Naive thymus-derived CD4-positive, alpha-beta T cell (primary cell): Measurements from ENCODE around the gene SMPD3. TPM values are rescaled to one million over a fixed set of nuclear protein-coding genes. Genes with fewer than 3 reads are reported as not detected.

Experiments used
- ATAC-seq: fragments of 150-1000 bp; cut with Tn5 transposase; 2 replicates; pipeline ENCODE4 v1.10.0; 2021; ENCODE audit warnings: mild to moderate bottlenecking, moderate library complexity
- CTCF ChIA-PET: fragments of 350-600 bp; sonication (Branson Sonifier 250); formaldehyde crosslinking; loops from one replicate; lab custom pipeline; 2021; ENCODE audit warnings: antibody characterized with exemption; lab: Charles Lee
- POLR2A ChIA-PET: fragments of 350-600 bp; sonication (Branson Sonifier 250); formaldehyde crosslinking; loops from one replicate; lab custom pipeline; 2021; ENCODE audit warnings: antibody characterized with exemption, inconsistent platforms; lab: Charles Lee
- DNase-seq, 9 donors: peaks; one replicate each; pipeline versions ENCODE4 v3.0.0 to v3.0.0-alpha.2; 2020 to 2022; ENCODE audit warnings: mixed read lengths in 1 of 9
- H3K27ac ChIP-seq: one replicate; pipeline ENCODE4 v1.7.0; 2013; ENCODE audit warnings: mild to moderate bottlenecking, low read depth, low read length, moderate library complexity
- H3K27me3 ChIP-seq, 2 donors: one replicate each; pipeline ENCODE4 v1.7.0; 2013; ENCODE audit warnings: low read length in 2 of 2, mild to moderate bottlenecking in 2 of 2, moderate library complexity in 2 of 2; ENCODE audit not compliant: control insufficient read depth in 2 of 2, insufficient read depth in 2 of 2
- H3K36me3 ChIP-seq, 3 experiments: 1 replicate in 2 of 3; 2 replicates in 1 of 3; pipeline ENCODE4 v1.7.0; 2013; ENCODE audit warnings: low read length in 3 of 3, mild to moderate bottlenecking in 3 of 3, moderate library complexity in 1 of 3; ENCODE audit not compliant: insufficient read depth in 3 of 3, control insufficient read depth in 2 of 3
- H3K4me1 ChIP-seq, 2 donors: one replicate each; pipeline ENCODE4 v1.7.0; 2013; ENCODE audit warnings: low read length in 2 of 2, mild to moderate bottlenecking in 2 of 2, moderate library complexity in 1 of 2; ENCODE audit not compliant: control insufficient read depth in 2 of 2, insufficient read depth in 2 of 2
- H3K4me3 ChIP-seq: 2 replicates; pipeline ENCODE4 v1.7.0; 2013; ENCODE audit warnings: mild to moderate bottlenecking, low read length
- H3K9me3 ChIP-seq, 3 experiments: 1 replicate in 2 of 3; 2 replicates in 1 of 3; pipeline ENCODE4 v1.7.0; 2013; ENCODE audit warnings: low read length in 3 of 3; ENCODE audit not compliant: control insufficient read depth in 2 of 3
- H3K27ac Mint-ChIP-seq, 9 donors: one replicate each; pipeline ENCODE4 v1.8.0; 2020 to 2022; ENCODE audit warnings: mixed read lengths in 9 of 9, mild to moderate bottlenecking in 8 of 9, moderate library complexity in 5 of 9, inconsistent platforms in 2 of 9
- H3K27me3 Mint-ChIP-seq, 5 donors: one replicate each; pipeline ENCODE4 v1.8.0; 2021 to 2022; ENCODE audit warnings: mixed read lengths in 5 of 5, mild to moderate bottlenecking in 1 of 5
- H3K36me3 Mint-ChIP-seq, 5 donors: one replicate each; pipeline ENCODE4 v1.8.0; 2020 to 2022; ENCODE audit warnings: mixed read lengths in 5 of 5, mild to moderate bottlenecking in 3 of 5, inconsistent platforms in 1 of 5
- H3K4me1 Mint-ChIP-seq, 7 donors: one replicate each; pipeline ENCODE4 v1.8.0; 2020 to 2022; ENCODE audit warnings: mixed read lengths in 7 of 7, mild to moderate bottlenecking in 3 of 7, inconsistent platforms in 1 of 7
- H3K4me3 Mint-ChIP-seq, 10 donors: one replicate each; pipeline ENCODE4 v1.8.0; 2020 to 2022; ENCODE audit warnings: mild to moderate bottlenecking in 10 of 10, mixed read lengths in 10 of 10, moderate library complexity in 6 of 10, inconsistent platforms in 2 of 10
- H3K9me3 Mint-ChIP-seq, 11 donors: one replicate each; pipeline ENCODE4 v1.8.0; 2020 to 2022; ENCODE audit warnings: mixed read lengths in 11 of 11, mild to moderate bottlenecking in 4 of 11, inconsistent platforms in 1 of 11, moderate library complexity in 1 of 11
- intact Hi-C, 2 donors: fragments of 100-400 bp; cut with micrococcal nuclease; formaldehyde crosslinking; loops; one replicate each; pipeline ENCODE4 v1.15.1; 2023
- polyA plus RNA-seq, 2 donors: library from polyadenylated mRNA; unstranded; fragments of 300-500 nt; fragmentation: Illumina TruSeq; gene quantifications; one replicate each; pipeline ENCODE4 v1.2.3, GENCODE V29; 2021
- total RNA-seq, 6 experiments: library from RNA in 5 of 6; stranded (reverse) in 5 of 6; gene quantifications; 1 replicate in 5 of 6; 2 replicates in 1 of 6; pipeline ENCODE4 v1.2.3 and lab custom pipeline; 2021 to 2026

The SMPD3 gene
- total and polyA plus RNA-seq, 7 experiments from 2014 or later = 0.32 to 6.1 (median 1.8) TPM

DNA sequence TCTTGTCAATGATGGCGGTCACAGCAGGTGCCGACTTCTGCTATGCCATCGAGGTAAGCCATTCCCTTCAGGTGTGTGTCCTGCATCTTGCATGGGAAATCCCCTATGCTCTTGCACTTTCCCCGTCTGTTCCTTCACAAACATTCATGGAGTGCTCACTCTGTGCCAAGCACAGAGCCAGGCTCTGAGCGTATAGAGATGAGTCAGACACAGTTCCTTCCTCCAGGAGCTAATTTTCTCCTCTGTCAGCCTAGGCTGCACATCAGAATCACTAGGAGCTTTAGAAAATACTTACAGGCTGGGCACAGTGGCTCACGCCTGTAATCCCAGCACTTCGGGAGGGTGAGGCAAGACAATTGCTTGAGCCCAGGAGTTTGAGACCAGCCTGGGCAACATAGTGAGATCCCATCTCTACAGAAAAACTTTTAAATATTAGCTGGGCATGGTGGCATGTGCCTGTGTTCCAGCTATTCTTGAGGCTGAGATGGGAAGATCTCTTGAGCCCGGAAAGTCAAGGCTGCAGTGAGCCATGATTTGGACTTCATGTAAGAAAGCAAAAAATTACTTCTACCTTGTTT, 123.4 kb downstream of the SMPD3 start:
- DNase-seq (no peak), ATAC-seq (no peak)
- peaks cover 8 to 20% (median 15%) of the 10 kb centered on the region in 7 donors for H3K4me1 Mint-ChIP-seq
- H3K27me3 ChIP-seq = no peaks in the 10 kb centered on the region
- peaks cover 0 to 52% (median 7%) of the 10 kb centered on the region in 3 experiments for H3K36me3 ChIP-seq
- no peaks in the 10 kb centered on the region for H3K27me3 Mint-ChIP-seq
- H3K4me3 Mint-ChIP-seq = no peak overlapping the region
- H3K9me3 ChIP-seq = no peaks in the 10 kb centered on the region
- H3K4me3 ChIP-seq = no peak overlapping the region
- H3K36me3 Mint-ChIP-seq = peaks cover 0 to 22% (median 9%) of the 10 kb centered on the region in 5 donors
- ChIA-PET POLR2A (interaction anchor here (1.1 to 6.0 kb wide), 2 partner anchors 51 to 63 kb away, joined by 4 to 68 read pairs; partner anchors contain the start of gene SLC7A6), CTCF (interaction anchor here (0.6 to 8.2 kb wide), 2 partner anchors 26 to 64 kb away, joined by 4 to 224 read pairs; partner anchors contain the start of gene SLC7A6)
- peak overlapping the region in 2 of 9 donors; percentile 43 to 51 for H3K27ac Mint-ChIP-seq
- H3K27ac ChIP-seq = no peak overlapping the region
- peaks cover 0 to 4% of the 10 kb centered on the region in 2 donors for H3K4me1 ChIP-seq
- intact Hi-C loops = loop anchor here in 1 of 2 donors (5.0 kb wide), 1 partner anchor 33 kb away; no protein-coding TSS in a partner anchor
- H3K9me3 Mint-ChIP-seq = no peaks in the 10 kb centered on the region

DNA sequence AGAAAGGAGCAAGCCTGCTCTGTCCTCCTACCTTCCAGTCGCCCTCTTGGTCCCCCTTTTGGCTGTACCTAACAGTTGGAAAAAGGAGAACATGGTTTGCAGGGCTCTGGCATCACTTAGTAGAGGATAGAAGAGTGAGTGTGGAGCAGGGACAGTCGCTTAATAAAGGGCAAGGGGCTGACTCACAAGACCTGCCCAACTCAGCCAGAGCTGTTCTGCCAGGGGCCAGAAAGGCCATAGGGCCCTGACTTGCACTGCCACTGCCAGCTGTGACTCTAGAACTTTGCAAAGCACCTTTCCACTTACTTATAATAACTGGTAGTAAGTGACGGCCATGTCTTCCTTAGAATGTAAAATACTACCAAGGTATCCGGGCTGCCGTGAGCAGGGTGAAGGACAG, 124.0 kb downstream of the SMPD3 start:
- peaks cover 8 to 23% (median 18%) of the 10 kb centered on the region in 7 donors for H3K4me1 Mint-ChIP-seq
- intact Hi-C loops = no loop called here
- H3K36me3 Mint-ChIP-seq = peaks cover 0 to 25% (median 9%) of the 10 kb centered on the region in 5 donors
- no peak for DNase-seq
- no peaks in the 10 kb centered on the region for H3K27me3 Mint-ChIP-seq
- POLR2A ChIA-PET = interaction anchor here (1.0 kb wide), 1 partner anchor 60 kb away, joined by 5 read pairs; the partner anchor contains the start of gene SLC7A6
- H3K27ac ChIP-seq = no peak overlapping the region
- CTCF ChIA-PET = interaction anchor here (0.6 to 8.2 kb wide), 4 partner anchors 14 to 230 kb away, joined by 3 to 224 read pairs (median 4); partner anchors contain the start of genes PRMT7, SLC7A6 and SLC7A6OS
- peaks cover 0 to 4% of the 10 kb centered on the region in 2 donors for H3K4me1 ChIP-seq
- H3K9me3 Mint-ChIP-seq = no peaks in the 10 kb centered on the region
- ATAC-seq = no peak
- H3K27ac Mint-ChIP-seq = peak overlapping the region in 1 of 9 donors; percentile 51
- H3K36me3 ChIP-seq = peaks cover 0 to 53% (median 7%) of the 10 kb centered on the region in 3 experiments
- H3K9me3 ChIP-seq = no peaks in the 10 kb centered on the region
- H3K27me3 ChIP-seq = no peaks in the 10 kb centered on the region
- no peak overlapping the region for H3K4me3 Mint-ChIP-seq
- H3K4me3 ChIP-seq = no peak overlapping the region

DNA sequence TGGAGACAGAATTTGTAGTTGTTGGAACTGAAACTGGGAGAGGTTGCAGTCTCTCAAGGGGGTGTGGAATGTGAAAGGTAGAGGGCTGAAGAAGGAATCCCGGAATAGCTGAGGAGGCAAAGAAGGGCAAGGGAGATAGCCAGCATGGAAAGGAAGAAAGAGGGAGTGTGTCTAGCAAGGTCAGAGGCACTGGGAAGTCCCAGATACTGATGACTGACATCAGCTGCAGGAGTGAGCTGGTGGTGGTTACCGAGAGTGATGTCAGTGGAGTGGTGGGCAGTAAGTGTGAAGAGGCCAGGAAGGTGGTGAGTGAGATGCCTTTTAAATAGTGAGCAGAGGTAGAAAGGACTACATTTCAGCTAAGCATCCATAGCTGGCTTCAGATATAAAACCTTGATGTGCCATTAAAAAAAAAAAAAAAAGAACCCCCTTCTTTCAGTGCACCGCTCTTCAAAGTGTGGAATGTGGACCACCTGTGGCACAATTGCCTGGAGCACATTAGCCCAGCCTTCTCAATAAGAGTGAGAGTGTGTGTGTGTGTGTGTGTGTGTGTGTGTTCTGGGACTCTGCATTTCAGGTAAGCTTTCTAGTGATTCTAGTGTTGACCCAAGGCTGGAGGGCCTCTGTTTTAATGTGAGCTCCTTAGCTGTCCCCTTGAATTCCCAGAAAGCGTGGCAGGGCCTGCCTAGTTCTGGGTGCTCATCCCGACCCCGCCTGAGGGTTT, 129.0 kb downstream of the SMPD3 start:
- Histone ChIP-seq H3K27me3 (no peaks in the 10 kb centered on the region), H3K4me1 (no peaks in the 10 kb centered on the region), H3K9me3 (no peaks in the 10 kb centered on the region), H3K4me3 (no peak overlapping the region), H3K36me3 (peaks cover 0 to 59% (median 5%) of the 10 kb centered on the region in 3 experiments), H3K27ac (no peak overlapping the region)
- intact Hi-C loops = no loop called here
- Mint-ChIP-seq H3K36me3 (peaks cover 8 to 45% (median 11%) of the 10 kb centered on the region in 5 donors), H3K9me3 (no peaks in the 10 kb centered on the region), H3K27me3 (no peaks in the 10 kb centered on the region), H3K4me3 (peak overlapping the region in 1 of 10 donors; percentile 43), H3K4me1 (peaks cover 15 to 41% (median 30%) of the 10 kb centered on the region in 7 donors), H3K27ac (peak overlapping the region; percentile 6 to 90 (median 55))
- ATAC-seq = peak; percentile 60
- POLR2A ChIA-PET = interaction anchor here (0.8 to 1.0 kb wide), 2 partner anchors 8 to 9 kb away, joined by 3 to 4 read pairs; partner anchors contain the start of genes PRMT7 and SLC7A6OS
- CTCF ChIA-PET = interaction anchor here (0.5 to 5.8 kb wide), 4 partner anchors 10 to 752 kb away, joined by 3 to 34 read pairs (median 4); no protein-coding TSS in a partner anchor
- peak in 1 of 9 donors; percentile 65 for DNase-seq

DNA sequence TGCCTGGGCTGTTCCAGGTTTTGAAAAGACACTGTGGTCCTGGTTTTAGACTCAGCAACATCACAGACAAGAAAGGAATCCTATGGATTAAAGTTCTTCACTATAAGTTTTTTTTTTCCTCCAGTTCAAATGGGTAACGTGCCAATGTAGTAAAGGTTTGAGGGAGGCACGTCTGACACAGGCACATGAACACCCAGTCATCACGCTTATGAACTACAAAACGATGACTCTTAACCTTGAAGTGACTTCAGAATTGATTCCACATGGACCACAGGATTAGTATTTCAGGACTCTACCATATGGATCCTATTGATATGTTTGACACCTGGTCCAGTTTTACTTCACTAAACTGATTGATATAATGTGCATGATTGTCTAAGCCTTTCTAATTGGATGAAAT, 135.2 kb downstream of the SMPD3 start:
- CTCF ChIA-PET = interaction anchor here (1.6 kb wide), 1 partner anchor 49 kb away, joined by 4 read pairs; the partner anchor contains the start of gene SLC7A6
- ATAC-seq = no peak
- peaks cover 4 to 25% (median 20%) of the 10 kb centered on the region in 5 donors for H3K36me3 Mint-ChIP-seq

DNA sequence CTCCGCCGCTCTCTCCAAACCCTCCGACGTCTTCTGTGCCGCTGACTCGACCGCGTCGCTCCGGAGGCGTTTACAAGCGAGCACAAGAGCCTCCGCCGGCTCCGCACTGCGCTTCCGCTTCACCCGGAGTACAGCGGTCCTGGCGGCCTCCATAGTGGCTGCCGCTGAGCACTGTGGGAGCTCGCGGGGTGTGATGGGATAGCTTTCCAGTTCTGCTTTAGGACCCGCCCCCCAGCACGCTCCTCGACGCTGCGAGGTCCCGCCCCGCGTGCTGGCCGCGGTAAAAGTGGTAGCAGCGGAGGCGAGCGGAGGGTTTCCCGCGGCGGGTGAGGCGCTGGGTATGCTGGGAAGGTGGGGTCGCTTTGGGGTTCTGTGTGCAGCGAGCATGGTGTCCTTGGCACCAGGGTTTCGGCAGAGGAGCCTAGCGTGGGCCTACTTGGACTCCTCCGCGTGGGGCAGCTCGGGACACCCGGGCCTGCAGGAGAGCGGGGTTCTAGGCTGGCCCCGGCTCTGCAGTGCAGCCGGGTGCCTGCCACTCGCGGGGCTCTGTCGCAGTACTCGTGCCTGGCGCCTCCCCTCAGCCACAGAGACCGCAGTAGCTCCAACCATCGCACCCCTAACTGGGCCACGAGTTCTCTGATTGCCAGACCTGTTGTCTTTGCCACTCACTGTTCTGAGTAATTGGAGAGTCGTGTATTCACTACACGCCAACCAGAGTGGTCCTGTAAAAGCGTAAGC, 137.4 kb downstream of the SMPD3 start, which contains the start of the genes PRMT7 and SLC7A6OS:
PRMT7 (plus strand) TSS at position 246 of the 738 bp plus-strand sequence. CDS start 4,961 bp downstream, outside the sequence.
SLC7A6OS (minus strand) TSS at position 173 of the 738 bp plus-strand sequence; CDS start at position 153, 20 bp downstream.
- ChIA-PET CTCF (interaction anchor here (0.6 to 2.4 kb wide), 17 partner anchors 11 to 813 kb away, joined by 3 to 58 read pairs (median 5); partner anchors contain the start of gene SLC7A6), POLR2A (interaction anchor here (0.6 to 8.3 kb wide), 23 partner anchors 9 to 504 kb away, joined by 3 to 90 read pairs (median 7); partner anchors contain the start of genes NFATC3, PLA2G15, SLC7A6 and TSNAXIP1)
- Mint-ChIP-seq H3K27me3 (no peaks in the 10 kb centered on the region), H3K9me3 (no peaks in the 10 kb centered on the region), H3K4me3 (peak within 1 kb of the TSS; percentile 88 to 100 (median 98)), H3K27ac (peak within 1 kb of the TSS; percentile 77 to 99 (median 96)), H3K4me1 (peaks cover 33 to 69% (median 59%) of the 10 kb centered on the region in 7 donors), H3K36me3 (peaks cover 4 to 24% (median 15%) of the 10 kb centered on the region in 5 donors)
- Histone ChIP-seq H3K27me3 (no peaks in the 10 kb centered on the region), H3K36me3 (peaks cover 0 to 40% (median 11%) of the 10 kb centered on the region in 3 experiments), H3K4me3 (peak within 1 kb of the TSS; percentile 99), H3K4me1 (peaks cover 25 to 32% of the 10 kb centered on the region in 2 donors), H3K9me3 (no peaks in the 10 kb centered on the region), H3K27ac (peak within 1 kb of the TSS; percentile 91)
- intact Hi-C loops = loop anchor here (1.0 to 5.0 kb wide), 18 partner anchors 17 to 821 kb away; partner anchors contain the start of genes PLA2G15 (in 2 of the 2), PSMB10 (in 2 of the 2), SLC7A6 (in 2 of the 2) and SMPD3 (in 2 of the 2)
- DNase-seq (peak; percentile 77 to 94 (median 92)), ATAC-seq (peak; percentile 99)

More for the DNA sequence above, 135.2 kb downstream of the SMPD3 start:
- Mint-ChIP-seq H3K27ac (peak overlapping the region in 5 of 9 donors; percentile 21 to 87 (median 54)), H3K27me3 (no peaks in the 10 kb centered on the region), H3K4me1 (peaks cover 32 to 63% (median 53%) of the 10 kb centered on the region in 7 donors), H3K9me3 (no peaks in the 10 kb centered on the region), H3K4me3 (peak overlapping the region in 6 of 10 donors; percentile 0 to 66 (median 49))
- POLR2A ChIA-PET = no interaction called here
- Histone ChIP-seq H3K27ac (no peak overlapping the region), H3K36me3 (peaks cover 0 to 37% (median 5%) of the 10 kb centered on the region in 3 experiments), H3K27me3 (no peaks in the 10 kb centered on the region), H3K9me3 (no peaks in the 10 kb centered on the region), H3K4me1 (peaks cover 25 to 29% of the 10 kb centered on the region in 2 donors), H3K4me3 (no peak overlapping the region)
- intact Hi-C loops = loop anchor here (5.0 kb wide), 2 partner anchors 376 to 751 kb away; partner anchors contain the start of genes PSMB10 (in 2 of the 2) and CTCF (in 1 of the 2)
- DNase-seq = no peak
